Measurements from ENCODE around the gene DOK3. TPM values are rescaled to one million over a fixed set of nuclear protein-coding genes. Genes with fewer than 3 reads are reported as not detected.

The DOK3 gene
- total RNA-seq, 1 donor from 2014 or later: 0.32 TPM

DNA sequence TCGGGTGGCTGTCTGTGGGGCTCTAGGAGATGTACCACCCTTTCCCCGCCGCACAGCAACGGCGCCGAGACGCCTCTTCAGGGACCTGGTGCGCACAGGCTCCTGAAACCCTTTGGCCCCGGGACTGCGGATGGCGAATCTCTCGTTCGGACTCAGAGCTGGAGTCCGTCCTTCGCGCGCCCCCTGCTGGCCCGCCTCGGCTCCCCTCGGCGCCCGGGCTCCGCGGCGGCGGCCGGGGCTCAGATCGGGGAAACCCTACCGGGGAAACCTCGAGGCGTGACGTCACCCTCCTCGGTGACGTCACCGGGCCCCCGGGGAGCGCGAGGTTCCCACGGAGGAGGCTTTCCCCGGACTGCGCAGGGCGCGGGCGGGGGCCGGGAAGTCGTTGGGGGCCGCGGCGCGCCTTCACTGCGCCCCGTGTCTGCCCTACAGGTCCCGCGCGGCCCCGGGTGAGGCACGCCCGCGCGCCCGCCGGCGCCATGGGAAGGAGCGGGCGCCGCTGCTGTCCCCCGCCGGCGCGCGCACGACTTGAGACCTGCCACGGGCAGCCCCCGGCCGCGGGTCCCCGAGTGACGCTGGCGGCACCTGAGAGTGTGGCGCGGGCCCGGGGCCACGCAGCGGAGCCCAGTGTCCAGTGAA lies 55.1 kb downstream of the DOK3 start:
- peak; percentile 62 to 97 for DNase-seq (ENCODE audit: low spot score in 2 of 2)
- Histone ChIP-seq H3K27ac (peak overlapping the region; percentile 68 to 86), H3K27me3 (no peaks in the 10 kb centered on the region), H3K4me3 (peak overlapping the region; percentile 53 to 92), H3K9me3 (no peaks in the 10 kb centered on the region), H3K4me1 (peaks cover 18 to 22% of the 10 kb centered on the region in 2 donors), H3K36me3 (peaks cover 14 to 18% of the 10 kb centered on the region in 2 donors)
- TF ChIP-seq, protein P1, sequence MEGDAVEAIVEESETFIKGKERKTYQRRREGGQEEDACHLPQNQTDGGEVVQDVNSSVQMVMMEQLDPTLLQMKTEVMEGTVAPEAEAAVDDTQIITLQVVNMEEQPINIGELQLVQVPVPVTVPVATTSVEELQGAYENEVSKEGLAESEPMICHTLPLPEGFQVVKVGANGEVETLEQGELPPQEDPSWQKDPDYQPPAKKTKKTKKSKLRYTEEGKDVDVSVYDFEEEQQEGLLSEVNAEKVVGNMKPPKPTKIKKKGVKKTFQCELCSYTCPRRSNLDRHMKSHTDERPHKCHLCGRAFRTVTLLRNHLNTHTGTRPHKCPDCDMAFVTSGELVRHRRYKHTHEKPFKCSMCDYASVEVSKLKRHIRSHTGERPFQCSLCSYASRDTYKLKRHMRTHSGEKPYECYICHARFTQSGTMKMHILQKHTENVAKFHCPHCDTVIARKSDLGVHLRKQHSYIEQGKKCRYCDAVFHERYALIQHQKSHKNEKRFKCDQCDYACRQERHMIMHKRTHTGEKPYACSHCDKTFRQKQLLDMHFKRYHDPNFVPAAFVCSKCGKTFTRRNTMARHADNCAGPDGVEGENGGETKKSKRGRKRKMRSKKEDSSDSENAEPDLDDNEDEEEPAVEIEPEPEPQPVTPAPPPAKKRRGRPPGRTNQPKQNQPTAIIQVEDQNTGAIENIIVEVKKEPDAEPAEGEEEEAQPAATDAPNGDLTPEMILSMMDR (IDR thresholded peaks at IDR 0.05): peak; percentile 96 to 97 (median 96)
- intact Hi-C loops (cut with DNase I): loop anchor here (1.0 to 10.0 kb wide), 6 partner anchors 28 to 340 kb away; partner anchors contain the start of genes GRK6 and MXD3

DNA sequence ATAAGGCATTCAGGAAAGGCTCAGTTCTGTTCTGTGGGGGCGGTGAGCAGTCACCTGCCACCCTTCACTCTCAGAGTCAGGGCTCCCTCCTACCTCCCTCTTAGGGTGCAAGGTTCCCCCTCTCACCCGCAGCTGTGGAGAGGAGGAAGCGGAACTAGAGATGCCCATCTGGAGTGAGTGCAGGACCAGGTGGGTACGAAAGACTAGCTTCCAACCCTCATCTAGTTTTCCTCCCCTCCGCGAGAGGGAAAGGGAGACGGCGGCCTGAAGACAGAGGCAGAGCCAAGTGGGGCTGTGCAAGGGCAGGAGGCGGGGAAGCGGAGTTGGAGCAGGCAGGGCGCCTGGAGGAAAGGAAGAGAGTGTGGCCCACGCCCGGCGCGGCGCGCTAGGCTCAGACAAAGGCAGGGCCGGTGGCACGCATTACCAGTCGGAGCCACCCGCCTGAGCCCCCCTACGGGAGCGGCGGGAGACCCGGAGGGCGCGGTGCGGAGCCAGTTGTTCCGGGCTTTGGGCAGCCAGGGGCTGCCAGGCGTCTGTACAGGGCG lies 55.7 kb downstream of the DOK3 start:
- peak overlapping the region; percentile 16 to 23 for H3K27ac ChIP-seq
- H3K4me1 ChIP-seq: peaks cover 18 to 22% of the 10 kb centered on the region in 2 donors
- peaks cover 10 to 12% of the 10 kb centered on the region in 2 donors for H3K36me3 ChIP-seq
- DNase-seq (ENCODE audit: low spot score in 2 of 2): no peak
- H3K4me3 ChIP-seq: peak overlapping the region; percentile 35 to 92
- TF ChIP-seq, protein P1 (IDR thresholded peaks at IDR 0.05): no peak
- intact Hi-C loops (cut with DNase I): loop anchor here (1.0 to 10.0 kb wide), 6 partner anchors 28 to 339 kb away; partner anchors contain the start of genes GRK6 and MXD3
- H3K27me3 ChIP-seq: no peaks in the 10 kb centered on the region
- no peaks in the 10 kb centered on the region for H3K9me3 ChIP-seq

DNA sequence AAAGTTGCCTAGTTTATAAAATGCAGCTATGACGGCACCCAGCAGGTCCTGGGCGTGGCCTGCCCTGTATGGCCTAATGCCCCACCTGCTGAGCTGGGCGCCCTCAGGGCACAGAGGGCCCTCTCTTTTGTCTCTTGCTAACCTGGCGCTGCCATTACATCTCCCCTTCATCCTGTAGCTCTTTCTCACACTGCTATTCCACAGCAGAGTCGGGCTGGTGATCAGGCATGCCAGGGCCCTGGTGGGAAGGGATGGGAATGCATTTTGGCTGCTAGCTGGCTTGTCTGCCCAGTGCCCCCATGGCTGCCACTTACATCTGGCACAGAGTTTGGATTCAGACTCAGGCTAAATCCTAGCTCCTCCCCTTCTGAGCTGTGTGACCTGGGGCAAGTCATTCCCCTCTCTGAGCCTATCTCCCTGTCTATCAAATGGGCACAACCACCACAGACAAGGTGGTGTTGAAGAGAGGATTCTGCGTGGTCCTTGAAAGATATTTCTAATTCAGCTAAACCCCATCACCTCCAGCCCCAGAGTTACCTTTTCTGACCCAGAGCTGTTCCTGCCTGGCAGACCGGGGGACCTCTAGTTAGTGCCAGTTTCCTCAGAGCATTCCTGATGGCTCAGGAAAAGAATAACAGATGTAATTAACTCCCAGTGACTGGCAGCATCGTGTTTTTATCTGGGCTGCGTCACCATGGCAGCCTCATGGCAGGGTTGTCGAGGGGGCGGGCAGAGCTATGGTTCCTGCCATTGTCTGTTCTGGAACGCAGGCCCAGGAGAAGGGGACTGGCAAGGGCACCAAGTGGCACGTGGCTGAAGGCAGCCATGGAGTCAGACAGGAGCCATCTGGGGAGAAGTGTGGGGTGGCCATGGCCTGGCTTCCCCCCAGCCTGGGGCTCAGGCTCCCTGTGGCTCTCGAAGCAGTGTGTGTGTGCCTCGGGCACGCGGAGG lies 56.7 kb downstream of the DOK3 start:
- H3K4me1 ChIP-seq: peaks cover 21 to 29% of the 10 kb centered on the region in 2 donors
- no peak overlapping the region for H3K27ac ChIP-seq
- intact Hi-C loops (cut with DNase I): loop anchor here (5.0 to 10.0 kb wide), 2 partner anchors 141 to 338 kb away; partner anchors contain the start of gene MXD3
- TF ChIP-seq, protein P1 (IDR thresholded peaks at IDR 0.05): no peak
- no peak for DNase-seq (ENCODE audit: low spot score in 2 of 2)
- H3K9me3 ChIP-seq: no peaks in the 10 kb centered on the region
- no peak overlapping the region for H3K4me3 ChIP-seq
- H3K27me3 ChIP-seq: no peaks in the 10 kb centered on the region
- peaks cover under 1 to 2% of the 10 kb centered on the region in 2 donors for H3K36me3 ChIP-seq

Other genes starting within 250 kb of the DOK3 start
- 68.8 TPM for gene RAB24, start 206.1 kb downstream of the DOK3 start, total RNA-seq
- gene PRELID1, start 206.0 kb downstream of the DOK3 start, total RNA-seq: 376 TPM
- gene MXD3, start 197.9 kb downstream of the DOK3 start, total RNA-seq: 13.5 TPM
- gene LMAN2, start 158.2 kb downstream of the DOK3 start, total RNA-seq: 229 TPM
- 4.5 TPM for gene RGS14, start 151.9 kb downstream of the DOK3 start, total RNA-seq
- gene SLC34A1, start 125.4 kb downstream of the DOK3 start, total RNA-seq: not detected
- not detected for gene PFN3, start 109.2 kb downstream of the DOK3 start, total RNA-seq
- not detected for gene F12, start 100.3 kb downstream of the DOK3 start, total RNA-seq
- 20.6 TPM for gene GRK6, start 83.2 kb downstream of the DOK3 start, total RNA-seq
- gene PRR7, start 63.0 kb downstream of the DOK3 start, total RNA-seq: 18.1 TPM
- gene DBN1, start 36.2 kb downstream of the DOK3 start, total RNA-seq: 151 TPM
- 1,082 TPM for gene PDLIM7, start 12.2 kb downstream of the DOK3 start, total RNA-seq
- gene DDX41, start 7.1 kb upstream of the DOK3 start, total RNA-seq: 117 TPM
- 116 TPM for gene FAM193B, start 44.7 kb upstream of the DOK3 start, total RNA-seq
- 113 TPM for gene TMED9, start 82.4 kb upstream of the DOK3 start, total RNA-seq
- gene B4GALT7, start 90.3 kb upstream of the DOK3 start, total RNA-seq: 25.7 TPM